Measurements from ENCODE around the gene SLC39A8. TPM values are rescaled to one million over a fixed set of nuclear protein-coding genes. Genes with fewer than 3 reads are reported as not detected.
"Not testable (repeated sequence)": the region's sequence is repeated elsewhere in the genome, so short reads cannot be mapped to it uniquely, and the experiment has no call there.

Gene SLC39A8
- total RNA-seq, 1 experiment from 2014 or later, result 11.1 TPM

DNA sequence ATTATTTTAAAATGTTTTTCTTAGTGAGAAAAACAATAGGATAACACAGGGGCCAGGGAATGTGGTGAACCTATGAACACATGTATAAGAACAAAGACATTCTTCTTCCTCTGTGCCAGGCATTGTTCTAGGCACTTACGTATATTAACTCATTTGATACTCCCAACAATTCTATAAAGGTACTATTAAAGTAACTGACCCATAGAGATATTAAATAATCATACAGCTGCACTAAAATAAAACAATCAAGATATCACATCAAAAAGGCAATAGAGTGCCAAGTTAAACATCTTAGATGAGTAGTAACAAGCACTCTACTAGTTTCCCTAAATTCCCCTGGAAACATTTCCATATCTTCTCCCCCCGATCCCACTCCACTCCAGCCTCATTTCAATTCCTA, 33.4 kb downstream of the SLC39A8 start:
- in situ Hi-C loops (cut with HindIII; ENCODE audit: low sequenced_read_pairs), result no loop called here
- no peak for DNase-seq (ENCODE audit: low spot score)

DNA sequence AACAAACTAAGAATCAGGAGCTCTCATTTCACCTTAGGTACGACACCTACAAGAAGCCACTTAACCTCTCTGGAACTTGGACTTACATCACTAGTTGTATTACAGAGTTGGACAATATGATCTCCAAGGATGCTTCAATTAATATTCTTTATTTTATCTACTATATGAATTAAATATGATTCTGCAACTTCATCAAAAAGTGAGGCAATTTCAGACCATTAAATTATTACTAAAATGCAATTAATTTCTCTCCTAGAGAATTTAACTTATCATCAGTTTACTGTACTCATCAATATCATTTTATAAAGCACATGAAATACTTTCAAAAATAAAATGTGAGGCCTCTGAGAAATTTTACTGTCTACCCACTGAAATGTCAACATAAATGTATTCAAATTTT, 33.9 kb downstream of the SLC39A8 start:
- in situ Hi-C loops (cut with HindIII; ENCODE audit: low sequenced_read_pairs), result no loop called here
- no peak for DNase-seq (ENCODE audit: low spot score)

GRCh38 chr4:102308032-102308799, 37.1 kb downstream of the SLC39A8 start:
- in situ Hi-C loops (cut with HindIII; ENCODE audit: low sequenced_read_pairs), result no loop called here
- no peak for DNase-seq (ENCODE audit: low spot score)

GRCh38 chr4:102305666-102306065, 39.6 kb downstream of the SLC39A8 start:
- no peak for DNase-seq (ENCODE audit: low spot score)
- in situ Hi-C loops (cut with HindIII; ENCODE audit: low sequenced_read_pairs), result no loop called here

DNA sequence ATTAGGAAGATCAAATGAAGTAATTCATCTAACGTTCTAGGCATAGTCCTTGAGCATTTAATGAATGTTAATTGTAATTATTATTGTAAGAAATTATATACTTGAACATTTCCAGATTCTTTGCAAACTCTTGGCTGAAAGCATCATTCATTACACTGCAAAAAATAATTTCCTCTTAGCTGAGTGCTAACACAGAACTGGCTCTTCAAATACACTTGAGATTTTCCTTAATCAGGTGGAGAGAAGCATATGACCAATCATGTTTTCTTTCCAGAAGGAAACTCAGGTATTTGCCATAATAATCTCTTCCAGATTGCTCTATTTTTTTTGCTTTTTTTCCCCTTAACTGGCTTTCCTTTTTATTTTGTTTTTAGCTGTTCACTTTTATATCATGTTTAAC, 42.5 kb downstream of the SLC39A8 start:
- in situ Hi-C loops (cut with HindIII; ENCODE audit: low sequenced_read_pairs), result no loop called here
- DNase-seq (ENCODE audit: low spot score), result no peak

GRCh38 chr4:102301167-102301566, 44.1 kb downstream of the SLC39A8 start:
- no peak for DNase-seq (ENCODE audit: low spot score)
- in situ Hi-C loops (cut with HindIII; ENCODE audit: low sequenced_read_pairs), result no loop called here

GRCh38 chr4:102299354-102300107, 45.8 kb downstream of the SLC39A8 start:
- in situ Hi-C loops (cut with HindIII; ENCODE audit: low sequenced_read_pairs), result no loop called here
- DNase-seq (ENCODE audit: low spot score), result peak; percentile 75

GRCh38 chr4:102298716-102299115, 46.6 kb downstream of the SLC39A8 start:
- no peak for DNase-seq (ENCODE audit: low spot score)

DNA sequence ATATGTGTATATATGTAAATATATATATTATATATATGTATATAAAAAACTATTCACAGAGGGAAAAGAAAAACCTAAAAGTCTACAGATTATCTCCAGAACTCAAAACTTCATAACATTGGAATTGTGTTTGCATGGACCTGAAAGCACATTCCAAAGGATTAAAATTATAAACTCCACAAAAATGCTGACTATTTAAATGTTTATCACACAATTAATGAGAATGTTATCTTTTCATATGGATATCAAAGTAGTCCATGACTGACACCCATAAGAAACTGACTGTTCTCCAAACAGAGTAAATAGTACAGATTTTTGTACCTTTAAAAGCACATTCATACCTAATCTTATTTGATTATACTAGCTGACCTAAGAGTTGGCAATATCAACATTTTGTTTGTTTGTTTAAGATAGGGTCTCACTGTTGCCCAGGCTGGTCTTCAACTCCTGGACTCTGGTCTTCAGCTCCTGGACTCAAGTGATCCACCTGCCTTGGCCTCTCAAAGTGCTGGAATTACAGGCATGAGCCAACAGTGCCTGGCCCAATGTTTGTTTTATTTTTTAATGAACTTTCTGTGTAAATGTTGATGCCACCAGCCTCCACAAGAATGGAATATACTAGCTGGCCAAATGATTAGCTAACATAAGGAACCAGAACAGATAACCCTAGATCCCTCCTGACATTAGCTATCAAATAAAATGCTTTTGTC, 50.0 kb downstream of the SLC39A8 start:
- in situ Hi-C loops (cut with HindIII; ENCODE audit: low sequenced_read_pairs), result no loop called here
- no peak for DNase-seq (ENCODE audit: low spot score)

More at GRCh38 chr4:102298716-102299115, 46.6 kb downstream of the SLC39A8 start:
- in situ Hi-C loops (cut with HindIII; ENCODE audit: low sequenced_read_pairs), result no loop called here

DNA sequence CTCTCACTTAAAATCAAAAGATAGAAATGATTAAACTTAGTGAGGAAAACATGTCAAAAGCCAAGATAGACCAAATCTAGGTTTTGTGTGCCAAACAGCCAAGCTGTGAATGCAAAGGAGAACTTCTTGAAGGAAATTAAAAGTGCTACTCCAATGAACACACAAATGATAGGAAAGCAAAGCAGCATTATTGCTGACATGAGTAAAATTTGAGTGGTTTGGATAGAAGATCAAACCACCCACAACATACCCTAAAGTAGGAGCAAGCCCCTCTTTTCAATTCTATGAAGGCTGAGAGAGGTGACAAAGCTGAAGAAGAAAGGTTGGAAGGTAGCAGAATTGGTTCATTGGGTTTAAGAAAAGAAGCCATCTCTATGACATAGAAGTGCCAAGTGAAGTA, 56.8 kb downstream of the SLC39A8 start:
- DNase-seq (ENCODE audit: low spot score), result no peak
- in situ Hi-C loops (cut with HindIII; ENCODE audit: low sequenced_read_pairs), result no loop called here

DNA sequence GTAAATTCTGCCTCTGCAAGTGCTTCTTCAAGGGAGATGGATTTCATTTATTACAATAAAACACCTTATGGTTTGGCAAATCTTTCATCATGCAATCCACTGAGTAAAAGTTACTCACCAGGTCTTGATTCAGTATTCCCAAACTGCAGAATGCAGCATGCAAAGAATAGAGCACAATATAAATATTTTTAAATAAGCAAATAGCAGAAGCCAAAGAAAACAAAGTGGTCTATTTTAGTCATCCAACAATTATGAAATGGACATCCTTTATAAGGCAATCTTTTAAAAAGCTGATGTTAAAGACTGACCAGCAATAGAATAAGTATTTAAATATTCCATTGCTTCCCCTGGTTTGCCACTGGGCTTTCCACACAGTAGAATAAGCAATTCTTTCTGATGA, 59.5 kb downstream of the SLC39A8 start:
- in situ Hi-C loops (cut with HindIII; ENCODE audit: low sequenced_read_pairs), result no loop called here
- no peak for DNase-seq (ENCODE audit: low spot score)

DNA sequence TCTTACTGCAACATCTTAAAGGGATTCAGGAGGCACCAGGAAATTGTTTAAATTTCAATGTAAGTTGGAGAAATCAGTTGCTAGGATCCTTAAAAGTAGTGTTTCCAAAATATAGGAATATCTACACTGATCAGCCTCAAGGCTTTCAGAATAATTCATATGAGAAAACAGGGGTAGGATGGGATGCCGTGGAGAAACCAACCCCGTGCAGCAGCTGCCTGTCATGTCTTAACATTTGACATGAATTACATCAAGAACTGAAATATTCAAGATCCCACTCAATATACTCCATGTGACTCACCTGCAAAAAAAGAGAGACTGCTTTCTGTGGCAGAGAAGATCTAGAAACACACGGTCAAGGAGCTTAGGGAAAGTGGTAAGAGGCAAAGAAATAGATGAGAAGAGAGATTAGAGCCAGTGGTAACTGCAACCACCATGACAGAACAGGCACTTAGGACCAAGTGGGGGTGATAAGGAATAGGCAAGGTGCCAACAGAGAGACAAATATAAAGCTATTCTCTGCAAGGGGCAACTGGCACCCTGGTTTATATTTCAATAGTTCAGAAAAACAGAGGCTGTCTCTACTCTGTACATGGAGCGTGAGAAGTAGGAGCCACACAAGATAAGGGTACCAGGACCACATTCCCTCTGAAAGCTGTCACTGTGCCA, 64.0 kb downstream of the SLC39A8 start:
- in situ Hi-C loops (cut with HindIII; ENCODE audit: low sequenced_read_pairs), result no loop called here
- no peak for DNase-seq (ENCODE audit: low spot score)

- in situ Hi-C loops (cut with HindIII; ENCODE audit: low sequenced_read_pairs); DNase-seq (ENCODE audit: low spot score): not testable (repeated sequence)
Observed at GRCh38 chr4:102273317-102273716, 72.0 kb downstream of the SLC39A8 start.

DNA sequence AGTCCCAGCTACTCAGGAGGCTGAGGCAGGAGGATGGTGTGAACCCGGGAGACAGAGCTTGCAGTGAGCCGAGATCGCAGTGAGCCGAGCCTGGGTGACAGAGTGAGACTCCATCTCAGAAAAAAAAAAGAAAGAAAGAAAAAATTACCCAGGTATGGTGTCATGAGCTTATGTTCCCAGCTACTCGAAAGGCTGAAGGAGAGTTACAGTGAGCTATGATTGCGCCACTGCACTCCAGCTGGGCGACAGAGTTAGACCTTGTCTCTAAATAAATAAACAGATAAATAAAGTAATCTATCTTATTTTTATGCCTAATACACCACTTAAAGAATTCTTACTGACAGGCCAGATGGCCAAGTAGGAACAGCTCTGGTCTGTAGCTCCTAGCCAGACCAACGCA, 73.0 kb downstream of the SLC39A8 start:
- no peak for DNase-seq (ENCODE audit: low spot score)
- in situ Hi-C loops (cut with HindIII; ENCODE audit: low sequenced_read_pairs), result no loop called here

GRCh38 chr4:102268355-102268754, 76.9 kb downstream of the SLC39A8 start:
- in situ Hi-C loops (cut with HindIII; ENCODE audit: low sequenced_read_pairs), result no loop called here
- no peak for DNase-seq (ENCODE audit: low spot score)

DNA sequence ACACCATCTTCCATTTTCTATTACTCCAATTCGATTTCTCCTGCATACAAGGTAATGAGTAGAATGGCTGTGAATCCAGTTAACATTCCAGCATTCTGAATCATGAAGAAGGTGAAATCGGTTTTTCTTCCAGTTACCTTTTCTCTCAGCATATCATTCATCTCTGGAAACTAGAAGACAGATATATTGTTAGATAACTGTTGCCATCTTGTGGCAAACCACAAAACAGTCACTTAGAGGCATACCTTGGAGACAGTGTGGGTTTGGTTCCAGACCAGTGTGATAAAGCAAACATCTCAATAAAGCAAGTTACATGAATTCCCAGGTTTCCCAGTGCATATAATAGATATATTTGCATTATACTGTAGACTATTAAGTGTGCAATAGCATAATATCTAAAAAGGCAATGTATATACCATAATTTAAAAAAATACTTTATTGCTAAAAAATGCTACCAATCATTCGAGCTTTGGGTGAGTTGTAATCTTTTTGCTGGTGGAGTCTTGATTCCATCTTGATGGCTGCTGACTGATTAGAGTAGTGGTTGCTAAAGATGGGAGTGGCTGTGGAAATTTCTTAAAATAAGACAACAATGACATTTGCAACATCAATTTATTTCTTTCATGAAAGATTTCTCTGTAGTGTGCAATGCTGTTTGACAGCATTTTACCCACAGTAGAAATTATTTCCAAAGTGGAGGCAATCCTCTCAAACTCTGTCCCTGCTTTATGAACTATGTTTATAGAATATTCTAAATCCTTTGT, 82.1 kb downstream of the SLC39A8 start:
- peak; percentile 91 for DNase-seq (ENCODE audit: low spot score)
- in situ Hi-C loops (cut with HindIII; ENCODE audit: low sequenced_read_pairs), result no loop called here

- in situ Hi-C loops (cut with HindIII; ENCODE audit: low sequenced_read_pairs), result no loop called here
- no peak for DNase-seq (ENCODE audit: low spot score)
Observed at GRCh38 chr4:102259702-102260101, 85.6 kb downstream of the SLC39A8 start.

- no peak for DNase-seq (ENCODE audit: low spot score)
- in situ Hi-C loops (cut with HindIII; ENCODE audit: low sequenced_read_pairs), result no loop called here
Observed at GRCh38 chr4:102259081-102259480, 86.2 kb downstream of the SLC39A8 start.

GRCh38 chr4:102256321-102256720, 89.0 kb downstream of the SLC39A8 start:
- in situ Hi-C loops (cut with HindIII; ENCODE audit: low sequenced_read_pairs), result no loop called here

More at GRCh38 chr4:102256321-102256720, 89.0 kb downstream of the SLC39A8 start:
- no peak for DNase-seq (ENCODE audit: low spot score)
